Fibroblast of skin of right biceps (primary cell): ENCODE data around the gene CTBP1.
"Not testable (repeated sequence)": the region's sequence is repeated elsewhere in the genome, so short reads cannot be mapped to it uniquely, and the experiment has no call there.

Source experiments
- DNase-seq: peaks from one replicate; pipeline ENCODE4 v3.0.0-alpha.2; 2013

CTBP1 gene

DNA sequence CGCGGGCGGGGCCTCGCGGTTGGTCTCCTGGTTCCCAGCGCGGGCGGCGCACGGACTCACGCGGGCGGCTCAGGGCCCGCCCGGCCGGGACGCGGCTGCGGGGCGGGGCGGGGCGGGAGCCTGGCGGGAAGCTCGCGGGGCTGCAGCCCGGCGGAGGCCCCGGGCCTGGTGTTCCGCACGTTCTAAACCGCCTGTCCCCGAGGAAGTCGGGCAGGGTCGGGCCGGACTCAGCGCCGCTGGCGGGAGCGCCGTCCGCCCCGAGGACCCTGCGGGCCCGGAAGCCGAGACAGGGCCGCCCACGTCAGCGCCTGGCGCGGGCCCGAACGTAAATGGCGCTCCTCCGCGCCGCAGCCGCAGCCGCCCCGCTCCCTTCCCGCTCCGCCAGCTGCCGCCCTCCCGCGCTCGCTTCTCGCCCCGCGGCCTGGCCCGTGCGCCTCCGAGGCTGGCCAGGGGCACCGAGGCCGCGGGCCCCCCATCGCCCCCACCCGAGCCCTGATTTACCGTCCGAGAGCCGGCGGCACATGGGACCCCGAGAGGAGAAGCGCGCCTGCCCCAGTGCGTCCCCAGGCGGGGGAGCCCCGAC is 309 bp upstream of the CTBP1 start:
- DNase-seq, result peak; percentile 93

DNA sequence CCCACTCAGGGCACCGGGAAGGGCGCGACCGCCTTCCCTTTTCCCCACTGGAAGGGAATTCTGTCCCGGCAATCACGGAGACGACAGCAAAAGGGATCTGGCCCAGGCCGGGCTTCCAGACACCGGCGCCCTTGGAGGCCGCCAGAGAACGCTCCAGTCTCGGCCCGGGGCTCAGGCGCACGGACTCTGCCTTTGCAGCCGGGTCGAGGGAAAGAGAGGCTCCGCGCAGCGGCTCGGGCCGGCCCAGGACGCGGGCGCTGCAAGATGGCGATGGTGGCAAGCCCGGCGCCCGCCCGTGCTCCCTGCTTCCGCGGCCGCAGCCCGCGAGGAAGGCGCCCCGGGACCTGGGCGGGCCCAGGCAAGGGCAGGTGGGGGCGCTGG is 1.1 kb downstream of the CTBP1 start:
- DNase-seq, result no peak

DNA sequence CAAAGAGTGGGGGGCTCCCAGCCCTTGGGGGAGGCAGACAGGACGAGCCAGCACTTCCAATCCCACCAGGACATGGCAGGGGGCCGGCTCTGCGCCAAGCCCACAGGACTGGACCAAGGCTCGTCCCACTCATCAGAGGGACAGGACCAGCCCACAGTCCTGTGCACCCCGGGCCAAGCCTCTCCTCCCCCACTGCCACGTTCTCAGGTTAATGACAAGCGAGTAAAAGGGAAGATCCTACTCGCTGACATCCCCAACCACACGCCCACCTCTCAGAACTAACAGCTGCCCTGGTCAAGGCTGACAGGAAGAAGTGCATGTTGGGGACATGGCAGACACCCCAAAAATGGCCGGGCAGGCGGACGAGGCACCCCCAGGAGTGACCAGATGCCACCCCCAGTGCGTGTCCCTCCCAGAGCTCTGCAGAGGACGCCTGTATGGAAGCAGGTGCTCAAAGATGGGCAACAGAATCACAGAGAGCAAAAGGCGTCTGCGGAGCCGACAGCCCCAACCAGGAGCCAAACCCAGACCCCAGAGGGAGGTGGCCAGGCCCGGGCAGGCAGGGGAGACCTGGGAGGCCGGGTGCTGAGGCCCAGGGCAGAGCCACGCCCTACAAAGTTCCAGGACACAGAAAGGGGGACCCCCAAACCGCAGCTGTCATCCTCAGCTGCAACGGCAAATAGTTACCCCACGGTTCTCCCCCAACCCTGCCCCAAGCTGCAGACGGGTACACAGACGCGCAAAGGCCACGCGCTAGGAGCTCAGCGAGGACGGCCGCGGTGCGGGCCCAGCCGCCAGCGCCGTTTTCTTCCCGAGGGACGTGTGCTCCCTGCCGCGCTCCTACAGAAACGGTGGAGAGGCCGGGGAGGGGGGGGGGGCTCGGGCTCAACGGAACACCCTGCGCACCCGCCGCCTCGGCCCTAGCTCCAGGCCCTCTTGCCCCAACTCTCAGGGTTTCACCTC is 1.7 kb downstream of the CTBP1 start:
- peak; percentile 21 for DNase-seq

DNA sequence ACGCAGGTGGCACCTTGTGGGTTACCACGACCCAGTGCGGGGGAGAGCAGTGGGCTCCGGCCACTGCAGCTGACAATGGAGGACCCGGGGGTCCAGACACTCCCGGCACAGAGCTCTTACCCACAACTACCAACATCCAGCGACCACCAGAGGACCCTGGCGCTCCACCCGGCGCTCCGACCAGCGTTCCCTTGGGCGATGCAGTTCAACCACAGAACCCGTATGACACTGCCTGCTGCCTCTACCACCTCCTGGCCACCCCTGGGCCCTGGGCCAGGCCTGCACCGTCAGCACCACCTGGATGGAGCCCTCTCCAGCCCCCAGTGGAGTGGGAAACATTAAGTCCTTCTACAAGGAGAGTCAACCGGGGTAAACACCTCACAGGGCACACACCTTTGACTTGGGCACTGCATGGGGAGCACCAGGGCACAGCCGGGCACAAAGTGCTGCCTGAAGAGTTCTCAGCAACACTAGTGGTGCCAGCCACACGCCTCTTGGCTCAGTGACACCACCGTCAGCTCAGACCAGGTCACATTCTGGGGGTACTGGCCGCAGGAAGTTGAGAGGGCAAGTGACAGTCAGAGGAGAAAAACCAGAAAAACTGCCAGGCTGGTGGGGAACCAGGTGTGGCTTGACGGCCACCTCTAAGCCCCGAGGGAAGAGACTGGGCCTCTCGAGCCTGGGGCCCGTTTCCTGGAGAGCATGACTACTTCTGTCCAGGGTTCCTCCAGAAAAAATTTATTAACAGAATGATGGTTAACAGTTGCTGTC is 2.6 kb downstream of the CTBP1 start:
- DNase-seq, result no peak

DNA sequence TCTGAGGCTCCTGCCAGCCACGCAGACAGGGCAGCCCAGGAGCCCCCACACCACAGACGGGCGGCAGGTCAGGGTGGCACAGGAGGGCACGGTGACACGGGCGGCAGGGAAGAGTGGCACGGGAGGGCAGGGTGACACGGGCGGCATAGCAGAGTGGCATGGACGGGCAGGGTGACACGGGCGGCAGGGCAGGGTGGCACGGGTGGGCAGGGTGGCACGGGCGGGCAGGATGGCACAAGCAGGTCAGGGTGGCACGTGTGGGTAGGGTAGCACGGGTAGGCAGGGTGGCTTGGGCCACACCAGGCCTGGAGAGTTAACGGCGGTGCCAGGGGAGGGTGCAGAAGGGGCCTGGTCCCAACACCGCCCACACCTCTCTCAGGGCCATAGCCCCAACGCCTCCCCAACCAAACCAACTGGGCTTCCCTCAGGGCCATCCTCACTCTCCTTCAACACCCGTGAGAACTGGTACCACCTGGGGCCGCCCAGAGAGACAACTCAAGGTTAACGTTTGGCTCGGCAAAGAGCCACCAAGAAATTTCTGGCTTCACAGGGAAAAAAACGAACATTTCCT is 3.4 kb downstream of the CTBP1 start:
- no peak for DNase-seq

DNA sequence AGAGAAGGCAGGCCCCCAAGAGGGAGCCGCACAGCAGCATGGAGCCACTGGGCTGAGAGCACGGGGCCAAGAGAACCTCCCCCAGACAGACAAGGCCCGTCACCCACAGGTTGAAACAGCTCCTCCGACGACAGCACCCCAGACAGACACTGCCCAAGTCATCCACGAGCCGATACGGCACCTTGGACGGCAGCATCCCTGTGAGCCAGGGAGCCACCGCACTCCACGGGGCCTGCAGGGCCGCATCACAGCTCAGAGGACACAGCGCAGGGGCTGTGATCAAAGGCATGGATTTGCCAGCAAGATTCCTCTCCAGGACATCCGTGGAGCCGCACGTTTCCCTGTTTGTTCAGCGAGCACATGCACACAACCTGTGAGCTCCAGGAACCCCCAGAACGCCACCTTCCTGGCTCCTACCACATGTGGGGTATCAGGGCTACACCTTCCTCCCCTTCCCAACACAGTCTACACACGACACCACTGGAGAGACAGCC is 3.9 kb downstream of the CTBP1 start:
- DNase-seq, result no peak

DNA sequence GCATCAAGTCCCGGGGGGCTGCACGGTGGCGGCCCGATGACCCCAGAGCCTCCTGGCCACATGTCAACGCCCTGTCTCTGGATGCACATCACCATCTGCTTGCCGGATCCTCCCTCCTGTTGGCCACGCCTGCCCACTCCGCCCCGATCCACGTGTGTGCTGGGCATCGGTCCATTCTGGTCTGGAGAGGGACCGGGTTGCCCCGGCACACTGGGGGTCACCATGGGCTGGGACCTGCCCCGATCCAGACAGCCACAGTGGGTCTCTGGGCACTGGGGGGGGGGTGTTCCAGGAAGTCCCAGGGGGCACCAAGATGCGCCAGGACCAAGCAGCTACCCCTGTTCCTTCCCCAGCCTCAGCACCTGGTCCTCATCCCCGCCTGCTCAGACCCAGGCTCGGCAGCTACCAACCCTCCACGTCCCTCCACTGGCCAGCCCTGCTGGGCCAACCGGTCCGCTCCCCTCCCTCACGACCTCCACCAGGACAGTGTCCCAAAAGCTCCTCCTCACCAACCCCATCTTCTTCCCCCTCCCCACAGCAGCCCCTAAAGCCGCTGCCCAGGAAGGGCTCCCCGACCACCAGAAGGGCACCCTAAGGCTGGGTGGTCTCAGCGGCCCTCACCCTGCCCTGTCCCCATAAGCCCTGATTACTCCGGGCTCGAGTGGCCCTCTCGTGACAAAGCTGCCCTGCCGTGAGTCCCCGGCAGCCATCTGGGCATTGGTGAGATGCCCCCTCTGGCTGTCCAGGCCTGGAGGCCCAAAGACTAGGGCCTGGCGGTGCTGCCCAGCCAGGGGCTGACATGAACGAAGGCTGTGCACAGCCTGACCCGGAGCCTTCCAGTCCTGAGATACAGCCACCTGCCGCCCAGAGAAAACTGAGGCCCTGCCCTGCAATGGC is 4.6 kb downstream of the CTBP1 start:
- DNase-seq, result no peak

DNA sequence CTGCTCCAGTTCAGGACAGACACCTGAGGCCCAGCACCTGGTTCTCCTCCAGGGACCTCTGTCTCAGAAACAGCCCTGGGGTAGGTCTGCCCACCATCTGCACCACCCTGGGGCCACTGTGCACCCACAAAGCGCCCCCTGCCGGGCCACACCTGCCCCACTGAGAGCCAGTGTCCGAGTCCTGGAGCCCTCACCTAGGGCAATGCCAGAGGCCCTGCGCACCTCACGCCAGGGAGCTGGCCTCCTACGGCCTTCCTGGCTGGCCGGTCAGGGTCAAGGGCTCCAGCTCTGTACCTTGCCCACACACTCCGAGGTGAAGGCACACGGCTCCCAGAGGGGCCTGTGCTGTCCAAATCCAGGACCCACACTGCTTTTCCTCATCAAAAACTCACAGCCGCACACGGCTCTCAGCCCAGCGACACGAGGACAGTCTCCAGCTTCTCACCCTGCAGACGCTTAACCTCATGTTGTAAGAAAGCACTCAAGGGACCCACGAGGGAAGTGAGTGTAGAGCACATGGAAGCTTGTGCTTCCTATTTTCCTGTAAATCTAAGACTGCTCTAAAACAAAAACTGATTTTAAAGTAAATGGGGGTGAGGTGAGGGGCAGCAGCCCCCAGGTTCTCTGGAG is 5.4 kb downstream of the CTBP1 start:
- no peak for DNase-seq

DNA sequence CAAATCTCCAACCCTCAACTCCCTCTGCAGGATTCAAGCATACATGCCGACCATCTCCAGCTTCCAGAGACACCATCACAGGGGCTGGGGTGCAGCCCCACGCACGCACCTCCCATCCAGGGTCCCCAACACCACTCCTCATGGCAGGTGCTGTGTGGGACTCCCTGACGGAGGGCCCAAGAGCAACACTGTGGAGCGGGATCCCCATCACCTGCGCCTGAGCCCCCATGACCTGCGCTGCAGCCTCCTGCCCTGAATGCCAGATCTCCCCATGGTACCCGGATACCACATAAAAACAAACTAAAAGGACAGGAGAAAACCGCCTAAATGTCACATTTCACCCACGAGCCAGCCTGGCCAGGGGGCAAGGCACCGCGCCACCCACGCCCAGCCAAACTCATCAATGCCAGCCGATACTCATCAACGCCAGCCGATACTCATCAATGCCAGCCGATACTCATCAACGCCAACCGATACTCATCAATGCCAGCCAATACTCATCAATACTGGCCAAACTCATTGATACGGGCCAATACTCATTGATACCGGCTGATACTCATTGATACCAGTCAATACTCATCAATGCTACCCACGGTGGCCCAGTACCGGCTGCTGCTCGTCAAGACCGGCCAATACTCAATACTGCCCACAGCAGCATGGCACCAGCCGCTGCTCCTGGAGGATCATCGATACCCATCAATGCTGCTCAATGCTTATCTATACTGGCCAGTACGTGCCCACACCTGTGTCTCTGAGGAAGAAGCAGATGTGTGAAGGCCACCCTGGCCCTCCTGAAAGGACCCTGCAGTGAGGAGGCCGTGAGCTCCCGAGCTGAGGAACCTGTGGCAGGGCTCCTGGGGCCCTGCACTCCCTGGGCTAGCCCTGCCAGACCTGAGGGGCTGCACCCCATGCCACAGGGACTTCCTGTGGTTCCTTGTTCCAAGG is 6.2 kb downstream of the CTBP1 start:
- no peak for DNase-seq

DNA sequence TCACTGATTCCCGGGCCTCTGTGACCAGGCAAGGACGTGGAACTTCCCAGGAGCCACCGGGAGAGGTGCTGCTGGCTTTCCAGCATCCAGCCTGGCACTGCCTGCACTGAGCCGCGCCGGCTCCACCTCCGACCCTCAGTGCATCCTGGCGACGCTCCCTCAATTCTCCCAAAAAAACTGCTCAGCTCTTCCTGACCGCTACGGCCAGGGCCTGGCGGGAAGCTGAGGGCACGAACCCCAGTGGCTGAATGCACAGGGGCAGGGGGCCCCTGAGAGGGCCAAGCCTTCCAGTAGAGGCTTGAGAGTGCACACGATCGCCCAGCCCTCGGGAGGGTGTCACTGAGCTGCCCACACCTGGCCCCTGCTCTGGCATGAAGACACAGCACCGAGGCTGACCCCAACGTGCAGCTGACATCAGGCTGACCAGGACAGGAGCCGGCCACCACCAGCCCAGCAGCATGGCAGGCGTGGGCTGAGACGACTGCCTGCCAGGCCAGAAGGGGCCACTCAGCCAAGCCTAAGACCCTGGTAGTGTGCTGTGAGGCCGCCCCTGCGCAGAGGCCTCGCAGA is 6.9 kb downstream of the CTBP1 start:
- DNase-seq, result no peak

DNA sequence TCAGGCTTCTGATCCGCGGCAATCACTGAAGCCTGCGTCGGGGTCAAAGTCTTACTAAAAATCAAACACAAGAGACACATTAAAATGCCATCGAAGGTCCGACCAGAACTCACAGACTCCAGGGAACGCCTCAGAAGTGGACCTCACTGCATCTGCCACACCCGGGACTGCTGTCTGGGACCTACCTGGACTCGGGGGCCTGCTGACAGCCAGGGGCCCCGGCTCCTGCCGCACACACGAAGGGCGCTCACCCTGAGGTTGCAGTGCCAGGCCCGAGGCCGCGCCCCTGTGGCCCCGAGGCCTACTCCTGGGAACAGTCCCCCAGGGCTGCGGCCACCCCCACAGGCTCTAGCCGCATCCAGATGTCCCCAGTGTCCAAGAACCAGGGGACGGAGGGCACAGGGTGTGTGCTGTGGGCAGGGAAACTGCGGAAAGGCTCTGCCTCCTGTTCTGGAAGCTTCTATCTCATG is 7.4 kb downstream of the CTBP1 start:
- no peak for DNase-seq

DNA sequence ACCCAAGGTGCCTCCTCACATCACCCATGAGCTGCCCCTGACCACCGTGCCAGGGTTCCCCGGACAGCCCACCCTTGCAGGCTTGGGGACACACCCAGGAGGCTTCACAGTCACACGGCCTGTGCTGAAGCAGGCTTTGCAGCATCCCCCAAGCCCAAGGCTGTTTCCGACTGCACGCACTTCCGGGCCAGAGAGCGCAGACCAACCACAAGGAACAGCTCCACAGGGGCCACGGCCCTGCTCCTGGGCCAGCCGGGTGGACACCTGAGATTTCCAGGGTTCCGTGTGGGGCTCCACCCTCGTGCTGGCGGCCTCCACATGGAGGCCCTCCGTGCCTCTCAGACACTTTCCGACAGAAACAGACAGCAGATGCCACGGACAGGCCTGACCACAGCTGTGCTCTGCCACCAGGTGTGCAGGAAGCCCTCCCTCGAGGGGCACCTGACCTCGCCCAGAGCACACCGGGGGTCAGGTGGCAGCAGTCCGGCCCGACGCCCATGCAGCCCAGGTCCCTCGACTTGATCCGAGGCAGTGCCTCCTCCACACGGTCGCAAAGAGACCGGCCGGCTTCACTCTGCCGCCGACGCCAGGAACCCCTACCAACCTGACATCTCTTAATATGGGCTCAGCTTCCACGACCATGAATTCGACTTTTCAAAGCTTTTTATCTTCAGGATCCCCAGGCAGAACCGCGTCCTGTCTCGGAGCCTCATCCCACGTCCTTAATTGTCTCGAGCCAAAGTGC is 8.0 kb downstream of the CTBP1 start:
- DNase-seq, result no peak

DNA sequence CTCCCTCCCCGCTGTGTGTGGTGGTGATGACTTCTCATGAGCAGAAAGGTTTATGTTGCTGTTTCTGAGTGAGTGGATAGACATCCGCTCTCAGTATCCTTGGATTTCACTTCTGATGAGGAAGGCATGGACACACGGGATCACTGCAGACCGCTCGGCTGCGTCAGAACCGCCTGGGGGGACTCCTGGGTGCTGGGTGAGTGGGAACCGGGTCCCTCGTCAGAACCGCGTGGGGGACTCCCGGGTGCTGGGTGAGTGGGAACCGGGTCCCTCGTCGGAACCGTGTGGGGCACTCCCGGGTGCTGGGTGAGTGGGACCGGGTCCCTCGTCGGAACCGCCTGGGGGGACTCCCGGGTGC is 9.0 kb downstream of the CTBP1 start:
- DNase-seq, result no peak

DNA sequence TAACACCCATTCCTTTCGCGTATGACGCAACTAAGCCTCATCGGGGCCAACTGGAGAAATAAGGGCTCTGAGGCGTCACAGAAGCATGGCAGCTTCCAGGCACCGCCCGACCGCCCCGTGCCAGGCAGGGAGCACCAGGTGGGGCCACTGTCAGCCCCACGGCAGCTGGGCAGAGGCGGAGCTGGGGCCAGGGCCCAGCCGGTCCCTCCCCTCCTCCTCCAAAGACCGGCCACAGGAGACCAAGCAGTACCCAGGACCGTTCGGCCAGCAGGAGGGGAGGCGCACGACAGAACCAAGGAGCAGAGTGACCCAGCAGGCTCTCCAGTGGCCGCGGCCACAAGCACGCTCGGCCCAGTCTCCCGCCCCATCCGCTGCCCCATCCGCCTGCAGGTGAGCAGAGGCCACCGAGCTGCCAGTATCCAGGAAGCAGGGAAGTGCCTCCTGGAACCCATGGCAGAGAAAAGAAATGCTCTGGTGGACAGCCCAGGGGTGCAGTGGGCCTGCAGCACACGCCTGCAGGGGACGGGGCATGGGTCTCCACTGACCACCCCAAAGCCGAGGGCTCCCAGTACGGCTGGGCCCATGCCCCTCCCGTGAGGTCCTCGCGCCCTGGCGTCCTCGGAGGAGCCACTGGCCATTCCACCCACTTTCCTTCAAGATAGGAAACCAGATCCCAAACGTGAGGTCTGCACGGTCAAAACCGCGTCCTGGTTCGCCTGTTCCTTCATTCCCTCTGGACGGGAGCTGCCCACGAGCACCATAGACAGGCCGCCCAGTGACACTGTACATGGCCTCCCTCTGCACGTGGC is 9.6 kb downstream of the CTBP1 start:
- no peak for DNase-seq

DNA sequence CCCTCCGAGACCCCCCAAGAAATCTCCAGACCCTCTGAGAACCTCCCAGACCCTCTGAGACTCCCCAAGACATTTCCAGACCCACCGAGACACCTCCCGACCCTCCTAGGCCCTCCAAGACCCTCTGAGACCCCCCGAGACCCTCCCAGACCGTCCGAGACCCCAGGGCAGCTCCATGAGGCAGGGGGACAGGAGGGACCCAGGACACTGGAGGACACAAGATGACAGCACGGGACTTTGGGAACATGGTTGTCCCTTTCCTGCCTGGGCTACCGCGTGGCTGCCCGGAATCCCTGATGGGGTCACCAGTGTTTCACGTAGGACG is 10.3 kb downstream of the CTBP1 start:
- no peak for DNase-seq

DNA sequence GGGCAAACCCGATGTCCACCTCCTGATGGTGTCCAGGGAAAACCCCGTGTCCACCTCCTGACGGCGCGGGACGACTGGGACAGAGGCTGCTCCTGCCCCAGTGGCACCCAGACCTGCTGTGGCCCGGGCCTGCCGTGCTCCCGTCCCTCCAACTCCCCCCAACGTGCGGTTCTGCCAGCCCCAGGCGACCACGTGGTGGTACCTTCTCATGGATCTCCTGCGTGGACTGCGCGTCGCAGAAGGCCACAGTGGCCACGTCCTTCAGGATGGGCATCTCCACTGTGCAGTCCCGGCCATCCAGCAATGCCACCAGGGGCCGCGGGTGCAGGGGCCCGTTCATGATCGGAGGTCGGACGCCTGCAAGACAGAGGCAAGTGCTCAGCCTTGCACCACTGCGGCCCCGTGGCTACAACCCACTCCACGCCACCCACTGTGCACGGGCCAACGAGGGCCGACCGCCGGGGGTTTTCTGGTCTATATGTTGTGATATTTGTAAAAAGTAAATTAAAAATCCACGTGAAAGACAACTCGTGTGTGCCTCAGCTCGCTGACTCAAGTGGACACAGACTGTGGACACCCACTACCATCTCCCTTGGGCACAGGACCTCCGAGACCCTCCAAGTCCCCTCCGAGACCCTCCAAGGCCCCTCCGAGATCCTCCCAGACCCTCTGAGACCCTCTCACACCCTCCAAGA is 10.8 kb downstream of the CTBP1 start:
- no peak for DNase-seq

DNA sequence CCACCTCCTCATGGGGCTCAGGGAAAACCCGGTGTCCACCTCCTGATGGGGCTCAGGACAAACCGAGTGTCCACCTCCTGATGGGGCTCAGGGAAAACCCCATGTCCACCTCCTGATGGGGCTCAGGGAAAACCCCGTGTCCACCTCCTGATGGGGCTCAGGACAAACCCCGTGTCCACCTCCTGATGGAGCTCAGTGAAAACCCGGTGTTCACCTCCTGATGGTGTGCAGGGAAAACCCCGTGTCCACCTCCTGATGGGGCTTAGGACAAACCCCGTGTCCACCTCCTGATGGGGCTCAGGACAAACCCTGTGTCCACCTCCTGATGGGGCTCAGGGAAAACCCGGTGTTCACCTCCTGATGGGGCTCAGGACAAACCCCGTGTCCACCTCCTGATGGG is 11.7 kb downstream of the CTBP1 start:
- DNase-seq, result not testable (repeated sequence)

DNA sequence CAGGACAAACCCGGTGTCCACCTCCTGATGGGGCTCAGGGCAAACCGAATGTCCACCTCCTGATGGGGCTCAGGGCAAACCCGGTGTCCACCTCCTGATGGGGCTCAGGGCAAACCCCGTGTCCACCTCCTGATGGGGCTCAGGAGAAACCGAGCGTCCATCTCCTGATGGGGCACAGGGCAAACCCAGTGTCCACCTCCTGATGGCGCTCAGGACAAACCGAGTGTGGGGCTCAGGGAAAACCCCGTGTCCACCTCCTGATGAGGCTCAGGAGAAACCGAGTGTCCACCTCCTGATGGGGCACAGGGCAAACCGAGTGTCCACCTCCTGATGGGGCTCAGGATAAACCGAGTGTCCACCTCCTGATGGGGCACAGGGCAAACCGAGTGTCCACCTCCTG is 12.1 kb downstream of the CTBP1 start:
- not testable (repeated sequence) for DNase-seq
